SU-DHL-6 (cell line): ENCODE data around the gene TMEM232.

Experiments used
- H2AFZ ChIP-seq: fragments of 200-600 bp; sonication (generic); 2 replicates; pipeline ENCODE4 v1.6.1; 2014; ENCODE audit warnings: low read depth, mild to moderate bottlenecking, moderate library complexity, mixed read lengths, antibody characterized with exemption, low read length; ENCODE audit not compliant: severe bottlenecking
- H3F3A ChIP-seq: fragments of 200-600 bp; shearing (Covaris generic); 2 replicates; pipeline ENCODE4 v1.6.0; 2016; ENCODE audit warnings: antibody characterized with exemption, mild to moderate bottlenecking; ENCODE audit not compliant: insufficient read depth
- H3K27ac ChIP-seq: fragments of 200-600 bp; sonication (generic); 2 replicates; pipeline ENCODE4 v1.5.1; 2016; ENCODE audit warnings: low read depth, mild to moderate bottlenecking, low read length, moderate library complexity, mixed read lengths
- H3K27me3 ChIP-seq: fragments of 200-600 bp; sonication (generic), shearing (Covaris generic); 2 replicates; pipeline ENCODE4 v1.6.0; 2014; ENCODE audit warnings: mild to moderate bottlenecking, low read length
- H3K36me3 ChIP-seq: fragments of 200-600 bp; sonication (generic); 2 replicates; pipeline ENCODE4 v1.6.1; 2014; ENCODE audit warnings: mild to moderate bottlenecking, low read length, mixed read lengths
- H3K4me2 ChIP-seq: fragments of 300-600, 200-600 bp; shearing (Covaris generic), sonication (generic); 2 replicates; pipeline ENCODE4 v1.6.0; 2014; ENCODE audit warnings: low read length, low read depth, mild to moderate bottlenecking; ENCODE audit not compliant: poor library complexity, severe bottlenecking
- H3K4me3 ChIP-seq: fragments of 200-600 bp; sonication (generic); 2 replicates; pipeline ENCODE4 v1.5.1; 2014; ENCODE audit warnings: antibody characterized with exemption, low read length, mild to moderate bottlenecking, mixed read lengths; ENCODE audit not compliant: insufficient read depth, poor library complexity, severe bottlenecking
- H3K79me2 ChIP-seq: fragments of 200-600 bp; sonication (generic); 2 replicates; pipeline ENCODE4 v1.6.1; 2014; ENCODE audit warnings: mild to moderate bottlenecking, low read length, moderate library complexity; ENCODE audit not compliant: insufficient read depth
- H3K9ac ChIP-seq: fragments of 200-600 bp; sonication (generic); 2 replicates; pipeline ENCODE4 v1.7.0; 2014; ENCODE audit warnings: mild to moderate bottlenecking, low read length
- H3K9me2 ChIP-seq: fragments of 200-600 bp; sonication (generic); replicated peaks from 2 replicates; pipeline ENCODE4 v1.6.1; 2014; ENCODE audit warnings: low read length; ENCODE audit not compliant: insufficient read depth
- H3K9me3 ChIP-seq: fragments of 200-600 bp; sonication (generic); 2 replicates; pipeline ENCODE4 v1.6.1; 2014; ENCODE audit warnings: low read length, mixed read lengths; ENCODE audit not compliant: insufficient read depth
- H4K20me1 ChIP-seq: fragments of 200-600 bp; sonication (generic); 2 replicates; pipeline ENCODE4 v1.6.1; 2014; ENCODE audit warnings: low read depth, mild to moderate bottlenecking, antibody characterized with exemption, low read length, moderate library complexity, mixed read lengths
- EZH2phosphoT487 ChIP-seq: fragments of 200-600 bp; sonication (generic), shearing (Covaris generic); conservative IDR thresholded peaks from 2 replicates; pipeline ENCODE4 v1.6.1; 2018; ENCODE audit warnings: mild to moderate bottlenecking, antibody characterized with exemption, low read length, moderate library complexity, mixed read lengths
- TF ChIP-seq, protein P1 (sequence below): fragments of 200-600 bp; sonication (generic); IDR thresholded peaks from one replicate; pipeline ENCODE4 v1.5.1; 2017; ENCODE audit warnings: antibody characterized with exemption, mild to moderate bottlenecking, low read length, moderate library complexity; ENCODE audit not compliant: insufficient read depth, poor library complexity, severe bottlenecking

Gene TMEM232

GRCh38 chr5:110754181-110754580, 27.7 kb upstream of the TMEM232 start:
- Histone ChIP-seq H3K79me2 (no peaks in the 10 kb centered on the region), H3K9ac (no peak overlapping the region), H3K4me2 (no peak overlapping the region), H3K27me3 (no peaks in the 10 kb centered on the region), H3K27ac (no peak overlapping the region), H3F3A (peaks cover 18% of the 10 kb centered on the region; the same call in 1 of the 2 replicates), H3K36me3 (peaks cover 30% of the 10 kb centered on the region), H4K20me1 (no peaks in the 10 kb centered on the region; the same call in 1 of the 2 replicates), H3K4me3 (no peak overlapping the region), H2AFZ (no peak overlapping the region), H3K9me2 (no peaks in the 10 kb centered on the region), H3K9me3 (no peaks in the 10 kb centered on the region)
- TF ChIP-seq, protein P1, sequence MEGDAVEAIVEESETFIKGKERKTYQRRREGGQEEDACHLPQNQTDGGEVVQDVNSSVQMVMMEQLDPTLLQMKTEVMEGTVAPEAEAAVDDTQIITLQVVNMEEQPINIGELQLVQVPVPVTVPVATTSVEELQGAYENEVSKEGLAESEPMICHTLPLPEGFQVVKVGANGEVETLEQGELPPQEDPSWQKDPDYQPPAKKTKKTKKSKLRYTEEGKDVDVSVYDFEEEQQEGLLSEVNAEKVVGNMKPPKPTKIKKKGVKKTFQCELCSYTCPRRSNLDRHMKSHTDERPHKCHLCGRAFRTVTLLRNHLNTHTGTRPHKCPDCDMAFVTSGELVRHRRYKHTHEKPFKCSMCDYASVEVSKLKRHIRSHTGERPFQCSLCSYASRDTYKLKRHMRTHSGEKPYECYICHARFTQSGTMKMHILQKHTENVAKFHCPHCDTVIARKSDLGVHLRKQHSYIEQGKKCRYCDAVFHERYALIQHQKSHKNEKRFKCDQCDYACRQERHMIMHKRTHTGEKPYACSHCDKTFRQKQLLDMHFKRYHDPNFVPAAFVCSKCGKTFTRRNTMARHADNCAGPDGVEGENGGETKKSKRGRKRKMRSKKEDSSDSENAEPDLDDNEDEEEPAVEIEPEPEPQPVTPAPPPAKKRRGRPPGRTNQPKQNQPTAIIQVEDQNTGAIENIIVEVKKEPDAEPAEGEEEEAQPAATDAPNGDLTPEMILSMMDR = no peak
- no peak for TF ChIP-seq EZH2phosphoT487

DNA sequence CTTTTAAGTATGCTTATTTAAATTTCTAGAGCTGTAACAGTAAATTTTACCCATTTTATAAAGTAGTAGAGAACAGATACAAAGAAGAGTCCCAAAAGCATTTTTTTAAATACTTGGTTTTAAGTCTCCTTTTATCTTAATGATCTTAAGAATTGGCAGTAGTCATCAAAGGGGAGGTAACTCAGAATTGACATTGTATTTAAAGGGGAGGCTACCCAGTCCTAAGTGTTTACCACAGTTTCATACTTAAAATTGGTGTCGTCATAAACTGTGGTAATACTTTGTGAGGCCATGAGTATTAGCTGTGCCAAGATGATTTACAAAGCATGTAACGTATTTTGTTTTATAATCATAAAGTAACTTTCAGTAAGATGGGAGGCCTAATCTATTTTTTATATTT, 27.1 kb upstream of the TMEM232 start:
- peaks cover 30% of the 10 kb centered on the region for H3K36me3 ChIP-seq

GRCh38 chr5:110752953-110753352, 26.5 kb upstream of the TMEM232 start:
- Histone ChIP-seq H3K27ac (no peak overlapping the region), H2AFZ (no peak overlapping the region), H3K9me2 (no peaks in the 10 kb centered on the region), H3F3A (peaks cover 18% of the 10 kb centered on the region; the same call in 1 of the 2 replicates), H3K79me2 (no peaks in the 10 kb centered on the region), H3K9ac (no peak overlapping the region), H3K36me3 (peaks cover 24% of the 10 kb centered on the region), H4K20me1 (no peaks in the 10 kb centered on the region; the same call in 1 of the 2 replicates), H3K27me3 (no peaks in the 10 kb centered on the region), H3K9me3 (no peaks in the 10 kb centered on the region), H3K4me3 (no peak overlapping the region), H3K4me2 (no peak overlapping the region)
- TF ChIP-seq, protein P1 = no peak
- TF ChIP-seq EZH2phosphoT487 = no peak

More for the DNA sequence above, 27.1 kb upstream of the TMEM232 start:
- no peaks in the 10 kb centered on the region for H3K9me2 ChIP-seq
- no peak overlapping the region for H2AFZ ChIP-seq
- no peak overlapping the region for H3K4me3 ChIP-seq
- H3F3A ChIP-seq = peaks cover 18% of the 10 kb centered on the region; the same call in 1 of the 2 replicates
- H3K9me3 ChIP-seq = no peaks in the 10 kb centered on the region
- H3K27ac ChIP-seq = no peak overlapping the region
- no peaks in the 10 kb centered on the region for H3K27me3 ChIP-seq
- no peaks in the 10 kb centered on the region for H3K79me2 ChIP-seq
- TF ChIP-seq, protein P1 = no peak
- no peak for TF ChIP-seq EZH2phosphoT487
- no peak overlapping the region for H3K4me2 ChIP-seq
- H3K9ac ChIP-seq = no peak overlapping the region
- no peaks in the 10 kb centered on the region; the same call in 1 of the 2 replicates for H4K20me1 ChIP-seq
